GM12891 (cell line): ENCODE results near the gene IMP3.

Experiments used
- POLR2A ChIP-seq: IDR thresholded peaks from 2 replicates; pipeline ENCODE4 v1.6.1; 2011; ENCODE audit warnings: low read depth, low read length, control low read depth
- POLR2AphosphoS5 ChIP-seq: IDR thresholded peaks from 2 replicates; pipeline ENCODE4 v1.6.1; 2011; ENCODE audit warnings: low read depth, low read length, control low read depth

DNA sequence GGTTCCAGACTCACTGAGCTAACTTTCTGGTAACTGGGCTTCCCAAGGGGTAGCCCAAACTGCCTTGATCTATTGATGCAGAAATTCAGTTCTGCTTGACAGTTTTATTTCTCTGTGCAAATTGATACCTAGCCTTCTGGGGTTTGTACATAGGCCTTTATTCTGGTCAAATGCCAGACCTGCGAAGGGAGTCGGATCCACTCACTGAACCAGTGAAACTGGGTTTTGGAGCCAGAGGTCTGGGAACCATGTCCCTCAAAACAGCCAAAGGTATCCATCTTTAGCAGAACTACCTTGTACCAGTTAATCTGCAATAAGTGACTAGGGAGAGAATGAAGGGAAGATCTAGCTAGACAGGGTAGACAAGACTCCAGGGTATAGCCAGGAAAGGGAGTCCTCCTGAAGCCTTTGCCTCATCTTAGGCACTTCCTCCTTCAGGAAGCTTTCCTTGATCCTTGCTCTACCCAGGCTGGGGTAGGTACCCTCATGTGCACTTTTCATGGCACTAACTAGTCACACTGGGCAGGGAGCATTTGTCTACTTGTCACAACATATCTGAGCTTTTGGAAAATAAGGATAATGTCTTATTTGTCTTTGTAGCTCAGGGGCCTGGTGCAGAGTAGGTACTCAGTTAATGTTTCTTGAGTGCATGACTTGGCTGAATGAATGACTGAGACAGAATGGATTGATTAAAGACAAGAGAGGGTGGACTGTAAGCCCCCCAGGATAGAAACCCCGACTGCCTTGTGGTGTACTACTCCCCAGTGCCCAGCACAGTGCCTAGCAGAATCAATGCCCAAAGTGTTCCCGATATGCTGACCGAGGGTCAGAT is 6.3 kb upstream of the IMP3 start:
- no peak for TF ChIP-seq POLR2A
- no peak for TF ChIP-seq POLR2AphosphoS5
